AG09319 (cell line): Measurements from ENCODE around the gene GALNT13.

Experiments used
- DNase-seq: peaks from one replicate; pipeline ENCODE4 v3.0.0-alpha.2; 2010; ENCODE audit warnings: low read depth; ENCODE audit errors: extremely low read depth
- TF ChIP-seq, protein P1 (sequence below): IDR thresholded peaks from 2 replicates; pipeline ENCODE4 v1.5.1; 2011; ENCODE audit warnings: low read depth, mild to moderate bottlenecking, inconsistent platforms, low read length, moderate library complexity

The GALNT13 gene

DNA sequence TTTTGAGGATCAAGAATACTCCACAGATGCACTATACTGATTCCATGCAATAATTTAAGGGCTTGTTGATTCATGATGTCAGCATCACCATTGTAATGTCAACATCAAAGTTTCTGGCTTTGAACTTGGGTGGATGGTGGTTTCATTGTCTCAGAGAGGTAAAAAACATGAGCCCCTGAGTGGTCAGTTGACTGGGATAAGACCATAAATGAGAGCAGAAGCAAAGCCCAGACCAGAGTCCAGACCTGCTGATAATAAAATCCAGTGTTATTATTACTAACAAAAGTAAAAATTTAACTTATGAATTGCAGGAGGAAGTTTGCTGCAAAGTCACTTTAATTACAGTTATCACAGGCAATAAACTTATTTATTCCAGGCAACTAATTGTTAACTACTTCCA is 358.2 kb downstream of the GALNT13 start:
- DNase-seq: no peak
- TF ChIP-seq, protein P1, sequence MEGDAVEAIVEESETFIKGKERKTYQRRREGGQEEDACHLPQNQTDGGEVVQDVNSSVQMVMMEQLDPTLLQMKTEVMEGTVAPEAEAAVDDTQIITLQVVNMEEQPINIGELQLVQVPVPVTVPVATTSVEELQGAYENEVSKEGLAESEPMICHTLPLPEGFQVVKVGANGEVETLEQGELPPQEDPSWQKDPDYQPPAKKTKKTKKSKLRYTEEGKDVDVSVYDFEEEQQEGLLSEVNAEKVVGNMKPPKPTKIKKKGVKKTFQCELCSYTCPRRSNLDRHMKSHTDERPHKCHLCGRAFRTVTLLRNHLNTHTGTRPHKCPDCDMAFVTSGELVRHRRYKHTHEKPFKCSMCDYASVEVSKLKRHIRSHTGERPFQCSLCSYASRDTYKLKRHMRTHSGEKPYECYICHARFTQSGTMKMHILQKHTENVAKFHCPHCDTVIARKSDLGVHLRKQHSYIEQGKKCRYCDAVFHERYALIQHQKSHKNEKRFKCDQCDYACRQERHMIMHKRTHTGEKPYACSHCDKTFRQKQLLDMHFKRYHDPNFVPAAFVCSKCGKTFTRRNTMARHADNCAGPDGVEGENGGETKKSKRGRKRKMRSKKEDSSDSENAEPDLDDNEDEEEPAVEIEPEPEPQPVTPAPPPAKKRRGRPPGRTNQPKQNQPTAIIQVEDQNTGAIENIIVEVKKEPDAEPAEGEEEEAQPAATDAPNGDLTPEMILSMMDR: no peak

DNA sequence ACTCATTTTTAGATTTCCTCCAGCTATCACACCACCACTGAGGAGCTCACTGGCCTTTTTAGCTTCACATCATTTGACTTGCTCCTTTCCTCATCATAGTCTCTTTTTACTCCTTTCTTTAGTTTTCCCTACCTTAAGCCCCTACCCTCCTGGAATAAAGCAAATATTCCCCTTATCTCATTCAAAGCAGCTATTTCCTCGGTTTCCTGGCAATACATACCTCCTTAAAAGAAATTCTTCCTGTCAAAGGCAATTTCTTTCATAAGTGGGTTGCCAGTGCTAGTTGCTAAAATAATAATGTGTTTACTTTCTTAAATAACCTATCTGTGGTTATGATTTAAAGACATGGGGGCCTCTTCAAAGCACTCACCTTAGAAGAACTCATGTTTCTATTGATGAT is 359.3 kb downstream of the GALNT13 start:
- TF ChIP-seq, protein P1: no peak
- DNase-seq: no peak

DNA sequence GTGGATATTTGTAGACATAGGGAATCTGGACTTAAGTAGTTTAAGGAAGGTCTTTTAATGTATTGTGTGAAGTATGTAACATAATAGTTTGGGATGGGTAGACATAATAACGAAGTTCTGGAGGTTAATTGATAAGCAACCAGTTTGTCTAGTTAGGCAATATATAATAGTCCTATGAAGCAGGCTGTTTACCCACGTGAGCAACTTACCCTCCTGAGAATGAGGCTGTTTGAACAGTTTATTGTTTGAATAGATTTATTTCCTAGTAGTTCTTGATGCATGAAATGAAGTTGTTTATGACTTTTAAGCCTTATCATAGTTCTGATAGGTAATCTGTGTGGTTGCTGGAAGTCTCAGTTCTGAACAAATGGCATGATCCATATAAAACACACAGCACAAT is 361.5 kb downstream of the GALNT13 start:
- no peak for DNase-seq
- TF ChIP-seq, protein P1: no peak

DNA sequence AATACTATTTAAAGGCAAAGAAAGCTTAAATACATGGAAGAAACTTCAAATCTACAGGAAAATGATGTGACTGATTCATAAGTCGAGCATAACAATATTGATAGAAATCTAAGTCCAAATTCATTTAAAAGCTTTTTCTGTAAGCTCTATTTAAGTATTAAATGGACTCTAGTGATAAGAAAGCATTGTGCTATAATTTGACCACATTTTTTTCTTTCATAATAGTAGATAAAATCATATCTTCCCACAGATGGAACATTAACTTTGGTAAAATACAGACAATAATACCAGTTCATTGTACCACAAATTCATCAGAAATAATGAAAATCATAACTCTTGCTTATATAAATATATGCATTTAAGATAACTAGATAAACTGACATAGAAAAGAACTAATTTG is 366.5 kb downstream of the GALNT13 start:
- no peak for DNase-seq
- TF ChIP-seq, protein P1: no peak

DNA sequence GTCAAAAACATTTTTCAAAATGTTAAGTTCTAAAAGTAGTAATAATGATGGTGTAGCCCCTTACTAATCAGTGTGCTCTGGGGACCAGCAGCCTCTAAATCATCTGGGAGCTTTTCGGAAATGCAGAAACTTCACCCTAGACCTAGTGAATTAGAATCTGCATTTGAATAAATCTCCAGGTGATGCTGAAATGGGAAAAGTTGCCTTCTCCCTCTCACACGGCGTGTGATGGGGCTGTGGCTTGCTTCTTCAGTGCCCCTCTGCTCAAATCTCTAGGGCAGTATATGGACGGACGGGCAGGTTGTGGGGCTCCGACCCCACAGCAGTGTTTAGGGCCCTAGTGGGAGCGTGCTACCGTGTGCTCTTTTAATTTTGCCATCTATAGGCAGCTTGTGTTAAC is 368.6 kb downstream of the GALNT13 start:
- no peak for DNase-seq
- TF ChIP-seq, protein P1: no peak

GRCh38 chr2:154240921-154241379 is 369.2 kb downstream of the GALNT13 start:
- TF ChIP-seq, protein P1: no peak
- DNase-seq: no peak

DNA sequence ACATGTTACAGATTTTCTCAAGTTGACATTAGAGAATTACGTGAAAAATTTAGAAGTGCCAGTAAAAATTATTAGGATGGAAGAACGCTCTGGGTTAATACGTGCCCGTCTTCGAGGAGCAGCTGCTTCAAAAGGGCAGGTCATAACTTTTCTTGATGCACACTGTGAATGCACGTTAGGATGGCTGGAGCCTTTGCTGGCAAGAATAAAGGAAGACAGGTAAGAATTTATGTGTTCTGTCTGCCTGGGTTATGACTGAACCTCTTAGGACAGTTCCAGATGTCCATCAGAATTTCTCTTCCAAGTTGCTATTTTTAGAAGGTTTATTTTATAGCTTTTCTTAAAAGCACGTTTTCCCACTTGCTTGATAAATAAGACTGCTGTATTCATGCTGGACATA is 371.0 kb downstream of the GALNT13 start:
- DNase-seq: no peak
- TF ChIP-seq, protein P1: no peak
